LoVo (cell line): ENCODE data around the gene SETD1A.

ENCODE experiments used
- DNase-seq: peaks from one replicate; pipeline ENCODE4 v3.0.0-alpha.2; 2016; ENCODE audit warnings: low spot score

Gene SETD1A

GRCh38 chr16:30982548-30983288 lies 25.2 kb downstream of the SETD1A start:
- no peak for DNase-seq

GRCh38 chr16:30983289-30983889 lies 25.8 kb downstream of the SETD1A start:
- DNase-seq: no peak

GRCh38 chr16:30983898-30984610 lies 26.5 kb downstream of the SETD1A start:
- DNase-seq: no peak

GRCh38 chr16:30984669-30985400 lies 27.3 kb downstream of the SETD1A start, which contains the start of gene HSD3B7:
TSS of gene HSD3B7 (plus strand) at chr16:30985207. CDS start at chr16:30985659, 452 bp downstream.
- peak; percentile 78 for DNase-seq

- DNase-seq: peak; percentile 11
Measured at GRCh38 chr16:30985401-30986128, 28.0 kb downstream of the SETD1A start.

- DNase-seq: no peak
Measured at GRCh38 chr16:30986129-30986991, 28.8 kb downstream of the SETD1A start.

GRCh38 chr16:30987581-30988190 lies 30.1 kb downstream of the SETD1A start:
- no peak for DNase-seq

GRCh38 chr16:30989469-30990047 lies 32.0 kb downstream of the SETD1A start:
- DNase-seq: no peak

- DNase-seq: no peak
Measured at GRCh38 chr16:30990105-30990504, 32.6 kb downstream of the SETD1A start.

GRCh38 chr16:30991052-30991451 lies 33.5 kb downstream of the SETD1A start:
- DNase-seq: no peak

GRCh38 chr16:30992276-30992780 lies 34.8 kb downstream of the SETD1A start:
- no peak for DNase-seq

GRCh38 chr16:30992931-30993816 lies 35.6 kb downstream of the SETD1A start:
- DNase-seq: no peak

GRCh38 chr16:30995927-30996323 lies 38.4 kb downstream of the SETD1A start:
- DNase-seq: no peak

- DNase-seq: peak; percentile 46
Measured at GRCh38 chr16:30996324-30996984, 38.9 kb downstream of the SETD1A start.

GRCh38 chr16:30996985-30997724 lies 39.6 kb downstream of the SETD1A start:
- peak; percentile 82 for DNase-seq

- DNase-seq: no peak
Measured at GRCh38 chr16:30997725-30998711, 40.5 kb downstream of the SETD1A start.
